ENCODE results near the gene SLC28A1. TPM values are rescaled to one million over a fixed set of nuclear protein-coding genes. Genes with fewer than 3 reads are reported as not detected.
A peak's percentile ranks its signal among the peaks of the same experiment; 100 is the strongest.

The SLC28A1 gene
- total RNA-seq, 1 donor: not detected

GRCh38 chr15:84960391-84961113 lies 76.1 kb downstream of the SLC28A1 start:
- DNase-seq (ENCODE audit: low read depth in 2 of 3, low spot score in 2 of 3): no peak

GRCh38 chr15:84961114-84961452 lies 76.6 kb downstream of the SLC28A1 start:
- no peak for DNase-seq (ENCODE audit: low read depth in 2 of 3, low spot score in 2 of 3)

DNA sequence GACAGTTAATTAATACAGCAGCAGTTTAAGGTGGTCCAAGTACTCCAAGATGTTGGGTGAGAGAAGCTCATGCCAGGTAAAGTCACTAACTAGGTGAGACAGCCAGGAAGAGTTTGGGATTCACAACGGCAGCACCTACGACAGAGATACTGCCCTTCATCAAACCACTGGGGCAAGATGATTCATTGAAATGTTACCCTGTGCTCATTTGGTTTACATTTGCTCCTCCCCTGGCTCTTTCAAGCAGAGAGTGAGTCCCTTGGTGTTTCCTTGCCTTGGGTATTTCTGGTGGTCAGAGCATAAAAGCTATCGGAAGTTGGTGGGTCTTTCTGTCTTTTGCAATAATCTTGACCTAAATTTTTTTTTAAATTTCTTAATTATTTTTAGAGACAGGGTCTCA lies 77.2 kb downstream of the SLC28A1 start:
- DNase-seq (ENCODE audit: low read depth in 2 of 3, low spot score in 2 of 3): no peak

DNA sequence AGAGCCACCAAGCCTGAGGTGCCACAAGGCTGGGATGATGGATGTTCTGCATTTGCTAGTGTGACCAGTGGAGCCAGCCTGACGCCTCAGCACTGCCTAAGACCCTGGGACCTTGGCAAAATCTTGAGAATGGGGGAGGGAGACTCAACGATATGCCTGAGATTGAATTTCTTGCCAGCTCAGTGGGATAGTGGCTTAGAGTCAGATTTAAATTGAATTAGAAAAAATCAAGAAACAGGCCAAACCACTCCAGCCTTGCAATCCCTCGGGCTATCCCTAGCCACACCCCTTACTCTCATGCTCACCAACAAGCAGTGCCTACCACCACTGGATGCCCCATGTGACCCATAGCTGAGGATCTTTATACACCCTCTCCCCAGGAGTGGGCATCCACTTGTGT lies 78.5 kb downstream of the SLC28A1 start:
- no peak for DNase-seq (ENCODE audit: low read depth in 2 of 3, low spot score in 2 of 3)

DNA sequence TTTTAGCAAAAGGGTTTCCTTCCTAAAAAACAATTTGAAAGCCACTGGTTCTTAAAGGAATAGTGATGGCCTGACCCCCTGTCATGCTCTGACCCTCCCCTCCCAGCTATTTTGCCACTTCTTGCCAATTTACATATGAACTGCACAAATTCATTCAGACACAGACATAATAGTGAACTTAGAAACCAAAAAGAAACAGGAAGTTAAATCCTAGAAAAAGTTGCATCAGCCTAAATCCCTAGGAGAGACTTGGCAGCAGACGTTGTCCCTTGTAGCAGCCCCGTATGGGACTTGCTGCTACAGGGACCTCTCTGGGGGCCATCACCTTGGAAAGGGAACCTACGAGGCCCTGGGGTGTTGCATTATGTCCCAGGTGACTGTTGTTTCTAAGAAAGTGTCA lies 82.9 kb downstream of the SLC28A1 start:
- DNase-seq (ENCODE audit: low read depth in 2 of 3, low spot score in 2 of 3): no peak

GRCh38 chr15:84968301-84968700 lies 83.8 kb downstream of the SLC28A1 start:
- no peak for DNase-seq (ENCODE audit: low read depth in 2 of 3, low spot score in 2 of 3)

DNA sequence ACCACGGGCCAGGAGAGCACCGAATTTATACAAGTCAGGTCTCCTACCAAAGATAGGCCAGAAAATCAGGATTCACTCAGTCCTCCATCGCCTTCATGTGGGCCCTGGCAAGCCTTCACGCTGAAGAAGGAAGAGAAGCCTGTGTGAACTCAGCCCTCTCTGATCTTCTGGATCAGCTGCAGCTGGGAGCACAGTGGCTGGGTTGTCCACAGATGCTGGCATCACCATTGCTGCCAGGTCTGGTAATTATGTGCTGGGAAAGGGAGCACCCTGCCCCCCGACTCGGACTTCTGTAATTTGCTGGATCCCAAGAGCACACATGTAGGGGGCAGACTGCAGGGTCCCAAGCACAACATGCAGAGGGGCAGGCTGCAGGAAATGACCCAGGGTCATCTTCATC lies 84.8 kb downstream of the SLC28A1 start:
- DNase-seq (ENCODE audit: low read depth in 2 of 3, low spot score in 2 of 3): no peak

DNA sequence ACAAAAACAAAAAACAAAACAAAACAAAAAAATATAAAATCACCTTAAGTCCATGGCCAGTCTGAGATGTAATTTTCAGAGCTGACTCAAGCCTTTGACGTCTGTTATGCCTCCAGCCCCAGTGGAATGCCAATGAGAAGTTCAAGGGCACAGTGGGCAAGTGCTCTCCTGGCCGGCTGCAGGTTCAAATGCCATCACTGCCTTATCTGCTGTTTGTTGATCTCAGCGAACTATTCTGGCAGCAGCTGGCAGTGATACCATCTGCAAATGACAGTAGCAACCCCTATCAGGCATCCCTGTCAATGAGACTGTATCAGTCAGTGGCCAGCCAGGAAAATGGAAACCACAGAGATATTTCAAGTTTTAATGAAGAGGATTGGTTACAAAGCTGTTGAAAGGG lies 86.4 kb downstream of the SLC28A1 start:
- DNase-seq (ENCODE audit: low read depth in 2 of 3, low spot score in 2 of 3): no peak

GRCh38 chr15:84973492-84974460 lies 89.3 kb downstream of the SLC28A1 start:
- DNase-seq (ENCODE audit: low read depth in 2 of 3, low spot score in 2 of 3): no peak

DNA sequence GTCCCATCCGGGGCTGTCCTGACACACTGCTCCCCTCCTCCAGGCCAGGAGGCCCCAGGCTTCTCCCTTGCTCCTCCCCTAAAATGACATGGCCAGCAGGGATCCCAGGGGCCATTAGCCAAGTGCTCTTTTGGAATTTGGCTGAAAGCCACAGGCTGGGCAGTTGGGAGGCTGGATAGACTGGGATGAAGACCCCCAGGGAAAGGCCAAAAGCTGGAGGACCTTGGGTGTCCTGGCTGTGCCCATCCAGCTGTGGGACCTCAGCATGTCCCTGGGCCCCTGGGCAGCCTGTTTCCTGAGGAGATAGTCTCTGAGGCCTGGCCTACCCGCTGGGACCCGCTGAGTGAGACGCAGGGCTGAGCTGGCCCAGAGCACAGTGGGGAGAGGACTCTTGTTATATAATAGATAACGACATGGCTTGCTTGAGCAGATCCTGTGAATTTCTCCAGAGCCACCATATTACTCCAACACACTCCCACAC lies 91.4 kb downstream of the SLC28A1 start:
- DNase-seq (ENCODE audit: low read depth in 2 of 3, low spot score in 2 of 3): no peak

- DNase-seq (ENCODE audit: low read depth in 2 of 3, low spot score in 2 of 3): no peak
Observed at GRCh38 chr15:84976746-84977345, 92.4 kb downstream of the SLC28A1 start.

DNA sequence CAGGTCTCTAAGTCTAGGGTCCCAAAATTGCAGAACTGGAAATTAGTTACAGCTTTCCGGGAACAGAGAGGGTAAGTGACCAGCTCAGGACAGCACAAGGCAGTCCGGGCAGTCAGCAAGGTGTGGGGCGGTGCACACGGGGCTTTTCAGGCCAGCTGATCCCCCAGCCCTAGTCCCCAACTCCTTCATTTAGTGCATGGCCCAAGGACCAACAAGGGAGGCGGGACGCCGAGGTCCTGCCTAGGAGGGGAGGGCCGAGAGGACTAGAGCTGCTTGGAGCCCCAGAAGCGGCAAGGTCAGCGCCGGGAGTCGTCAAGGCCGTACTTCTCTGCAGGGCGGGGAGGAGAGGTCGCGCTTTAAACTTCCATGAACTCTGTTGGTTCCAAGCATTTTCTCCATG lies 95.2 kb downstream of the SLC28A1 start:
- no peak for DNase-seq (ENCODE audit: low read depth in 2 of 3, low spot score in 2 of 3)

- peak in 2 of 3 donors; percentile 75 to 86 for DNase-seq (ENCODE audit: low read depth in 2 of 3, low spot score in 2 of 3)
Observed at GRCh38 chr15:84980196-84981053, 96.0 kb downstream of the SLC28A1 start.

GRCh38 chr15:84981054-84981710 lies 96.7 kb downstream of the SLC28A1 start:
- DNase-seq (ENCODE audit: low read depth in 2 of 3, low spot score in 2 of 3): peak; percentile 92 to 95 (median 94)

GRCh38 chr15:84981711-84982300 lies 97.3 kb downstream of the SLC28A1 start, which contains the start of gene PDE8A:
Gene PDE8A, plus strand, starts transcription at chr15:84981856. Its CDS starts 307 bp downstream, at chr15:84982163.
- DNase-seq (ENCODE audit: low read depth in 2 of 3, low spot score in 2 of 3): peak; percentile 37 to 52 (median 37)

GRCh38 chr15:84982301-84982920 lies 97.9 kb downstream of the SLC28A1 start:
- DNase-seq (ENCODE audit: low read depth in 2 of 3, low spot score in 2 of 3): peak in 2 of 3 donors; percentile 43 to 44

DNA sequence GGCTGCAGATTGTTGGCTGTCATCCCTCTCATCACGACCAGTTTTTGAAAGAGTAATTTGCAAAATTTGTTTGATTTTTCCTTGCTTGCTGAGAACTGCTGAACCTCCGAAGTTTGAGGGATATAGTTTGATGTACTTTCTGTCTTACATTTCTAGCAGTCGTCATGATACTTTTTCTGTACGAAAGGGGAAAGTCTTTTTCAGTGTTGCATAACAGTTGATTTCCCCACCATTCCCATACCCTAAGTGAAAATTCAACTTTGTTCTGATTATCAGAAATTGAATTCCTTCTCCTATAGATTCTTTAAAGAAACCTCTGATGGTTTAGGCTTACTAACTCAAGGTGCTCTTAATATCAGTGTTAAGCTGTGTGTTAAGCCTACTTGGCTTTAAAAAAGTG lies 98.8 kb downstream of the SLC28A1 start:
- DNase-seq (ENCODE audit: low read depth in 2 of 3, low spot score in 2 of 3): no peak

- no peak for DNase-seq (ENCODE audit: low read depth in 2 of 3, low spot score in 2 of 3)
Observed at GRCh38 chr15:84983711-84984110, 99.2 kb downstream of the SLC28A1 start.

DNA sequence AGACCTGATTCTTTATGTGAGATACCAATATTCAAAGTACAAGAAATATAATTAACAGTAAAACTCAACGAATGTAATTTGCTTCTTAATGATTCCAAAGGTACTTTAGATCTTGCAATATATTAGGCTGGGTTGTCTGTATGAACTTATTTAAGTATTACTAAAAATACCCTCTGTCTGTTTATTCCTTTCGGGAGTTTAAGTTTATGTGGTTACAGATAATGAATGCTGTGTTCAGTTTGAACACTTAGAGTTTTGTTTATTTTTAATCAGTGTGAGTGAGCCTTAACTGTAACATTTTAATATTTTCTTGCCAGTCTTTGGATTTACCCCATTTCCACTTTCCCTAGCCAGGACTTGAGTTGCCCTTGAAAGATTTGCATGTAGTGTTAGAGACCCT lies 100.7 kb downstream of the SLC28A1 start:
- no peak for DNase-seq (ENCODE audit: low read depth in 2 of 3, low spot score in 2 of 3)

Measured in hematopoietic multipotent progenitor cell (in vitro differentiated cells).